Measurements from ENCODE around the gene IL32. TPM values are rescaled to one million over a fixed set of nuclear protein-coding genes. Genes with fewer than 3 reads are reported as not detected.
"Not testable (repeated sequence)": the region's sequence is repeated elsewhere in the genome, so short reads cannot be mapped to it uniquely, and the experiment has no call there.

Gene IL32
- total and polyA plus RNA-seq, 12 donors = 23.4 to 204 (median 47.0) TPM

GRCh38 chr16:3072576-3073263, 7.3 kb downstream of the IL32 start:
- peak in 2 of 9 donors; percentile 14 to 30 for TF ChIP-seq CTCF (IDR thresholded peaks at IDR 0.05)
- Histone ChIP-seq H3K27ac (peak overlapping the region in 1 of 10 donors; percentile 87), H3K36me3 (peaks cover 0 to 30% (median 4%) of the 10 kb centered on the region in 9 donors), H3K4me1 (peaks cover 0 to 28% (median 5%) of the 10 kb centered on the region in 9 donors)
- intact Hi-C loops (cut with DNase I); H3K9me3 ChIP-seq; H3K27me3 ChIP-seq; H3K4me3 ChIP-seq; DNase-seq: not testable (repeated sequence)
- 55 to 66% methylated on average over 14 to 15 of the region's 18 CpGs for WGBS, 2 donors
- peak in 3 of 8 donors; percentile 2 to 38 (median 35) for ATAC-seq

GRCh38 chr16:3073448-3073847, 8.0 kb downstream of the IL32 start:
- 91 to 93% methylated on average over 7 of the region's 7 CpGs for WGBS, 2 donors
- peaks cover 0 to 30% (median 4%) of the 10 kb centered on the region in 9 donors for H3K36me3 ChIP-seq
- TF ChIP-seq CTCF (IDR thresholded peaks at IDR 0.05) = no peak
- intact Hi-C loops (cut with DNase I) = no loop called here
- no peaks in the 10 kb centered on the region for H3K9me3 ChIP-seq
- no peak overlapping the region for H3K4me3 ChIP-seq
- H3K4me1 ChIP-seq = peaks cover 0 to 21% (median 2%) of the 10 kb centered on the region in 9 donors
- ATAC-seq = no peak
- DNase-seq = no peak
- H3K27me3 ChIP-seq = no peaks in the 10 kb centered on the region
- H3K27ac ChIP-seq = peak overlapping the region in 1 of 10 donors; percentile 87

- Histone ChIP-seq H3K4me3 (no peak overlapping the region), H3K27ac (peak overlapping the region in 3 of 10 donors; percentile 13 to 87 (median 50)), H3K36me3 (peaks cover 0 to 27% (median 0%) of the 10 kb centered on the region in 9 donors), H3K27me3 (no peaks in the 10 kb centered on the region), H3K9me3 (no peaks in the 10 kb centered on the region), H3K4me1 (peaks cover 0 to 20% (median 2%) of the 10 kb centered on the region in 9 donors)
- TF ChIP-seq CTCF (IDR thresholded peaks at IDR 0.05) = no peak
- ATAC-seq (peak in 7 of 8 donors; percentile 12 to 54 (median 39)), DNase-seq (no peak)
- intact Hi-C loops (cut with DNase I) = no loop called here
- WGBS, 2 donors = 60 to 78% methylated on average over 9 of the region's 9 CpGs
These were observed 9.6 kb downstream of the IL32 start for GRCh38 chr16:3074860-3075522.

- peak overlapping the region in 3 of 10 donors; percentile 13 to 87 (median 50) for H3K27ac ChIP-seq
- WGBS, 2 donors = 23 to 34% methylated on average over 10 of the region's 10 CpGs
- peak; percentile 23 to 91 (median 60) for ATAC-seq
- H3K27me3 ChIP-seq = no peaks in the 10 kb centered on the region
- peaks cover 0 to 20% (median 2%) of the 10 kb centered on the region in 9 donors for H3K4me1 ChIP-seq
- DNase-seq = peak in 1 of 2 donors; percentile 67
- TF ChIP-seq CTCF (IDR thresholded peaks at IDR 0.05) = no peak
- H3K4me3 ChIP-seq = no peak overlapping the region
- intact Hi-C loops (cut with DNase I) = no loop called here
- H3K36me3 ChIP-seq = peaks cover 0 to 29% (median 0%) of the 10 kb centered on the region in 9 donors
- no peaks in the 10 kb centered on the region for H3K9me3 ChIP-seq
These were observed 10.1 kb downstream of the IL32 start for GRCh38 chr16:3075523-3075915.

- WGBS, 2 donors = 79 to 94% methylated on average over 6 of the region's 6 CpGs
- H3K9me3 ChIP-seq; H3K27me3 ChIP-seq; intact Hi-C loops (cut with DNase I); H3K4me3 ChIP-seq; DNase-seq: not testable (repeated sequence)
- Histone ChIP-seq H3K27ac (peak overlapping the region in 3 of 10 donors; percentile 15 to 87 (median 29)), H3K36me3 (peaks cover 0 to 32% (median 0%) of the 10 kb centered on the region in 9 donors), H3K4me1 (peaks cover 0 to 20% (median 2%) of the 10 kb centered on the region in 9 donors)
- peak in 1 of 8 donors; percentile 8 for ATAC-seq
These were observed 10.5 kb downstream of the IL32 start for GRCh38 chr16:3075946-3076345.

Measured in heart right ventricle (tissue), 16 donors.